K562 (cell line): ENCODE data around the gene NOX5. TPM values are rescaled to one million over a fixed set of nuclear protein-coding genes. Genes with fewer than 3 reads are reported as not detected.
A peak's percentile ranks its signal among the peaks of the same experiment; 100 is the strongest.

ENCODE experiments used
- ATAC-seq: fragments of 200-7000 bp; cut with Tn5 transposase; 3 replicates; pipeline ENCODE4 v1.9.1; 2020; ENCODE audit warnings: moderate library complexity
- BruUV-seq: library from RNA; stranded (reverse); fragments of 400-500 nt; replicated peaks from 2 replicates; lab custom pipeline; 2021; lab: Mats Ljungman, UMichigan
- CTCF ChIA-PET: fragments of 300-600 bp; formaldehyde crosslinking; extraction: SDS; loops from one replicate; lab custom pipeline; 2021; ENCODE audit warnings: low intra/inter-chr PET ratio; lab: Yijun Ruan, JAX
- POLR2A ChIA-PET: fragments of 300-600, 350-650 bp; sonication (Branson Sonifier 250); formaldehyde crosslinking; extraction: SDS; loops from one replicate; lab custom pipeline; 2021; ENCODE audit warnings: antibody characterized with exemption, inconsistent platforms; lab: Yijun Ruan, JAX
- DNase-seq, 4 experiments: peaks; one replicate each; pipeline versions ENCODE4 v3.0.0 to v3.0.0-alpha.2; 2011 to 2018; ENCODE audit warnings: low spot score in 3 of 4, mixed read lengths in 3 of 4; ENCODE audit errors: extremely low read depth in 1 of 4
- FAIRE-seq: peaks from 2 replicates; lab custom pipeline; 2011; peaks lifted over from hg19 to GRCh38; lab: Jason Lieb, UNC
- H2AFZ ChIP-seq: 2 replicates; pipeline ENCODE4 v1.6.0; 2011; ENCODE audit warnings: low read depth, low read length, control low read depth, inconsistent platforms
- H3K27ac ChIP-seq: fragments of 200-600 bp; 3 replicates; pipeline ENCODE4 v1.8.0; 2011; ENCODE audit warnings: low read depth, mild to moderate bottlenecking, control low read depth, inconsistent platforms, low read length, moderate library complexity, mixed read lengths; ENCODE audit errors: extremely low read depth
- H3K27me3 ChIP-seq, 2 experiments: fragments of 300-600 bp in 1 of 2; 2 replicates in 1 of 2; 3 replicates in 1 of 2; pipeline versions ENCODE4 v1.6.0 to v1.8.0; 2011; ENCODE audit warnings: inconsistent platforms in 2 of 2, low read length in 2 of 2, mild to moderate bottlenecking in 1 of 2, mixed read lengths in 1 of 2, moderate library complexity in 1 of 2; ENCODE audit not compliant: control insufficient read depth in 2 of 2, insufficient read depth in 2 of 2
- H3K36me3 ChIP-seq: fragments of 300-600 bp; 3 replicates; pipeline ENCODE4 v1.8.0; 2011; ENCODE audit warnings: mild to moderate bottlenecking, low read length, inconsistent platforms; ENCODE audit not compliant: control insufficient read depth, insufficient read depth
- H3K4me1 ChIP-seq, 2 experiments: fragments of 200-600 bp in 1 of 2; replicated peaks in 1 of 2; 2 replicates in 1 of 2; 3 replicates in 1 of 2; pipeline versions ENCODE4 v1.5.1 to v1.8.0; 2011; ENCODE audit warnings: inconsistent platforms in 2 of 2, low read length in 2 of 2, mild to moderate bottlenecking in 1 of 2, mixed read lengths in 1 of 2, moderate library complexity in 1 of 2; ENCODE audit not compliant: control insufficient read depth in 2 of 2, insufficient read depth in 2 of 2
- H3K4me2 ChIP-seq: 2 replicates; pipeline ENCODE4 v1.6.1; 2011; ENCODE audit warnings: low read length, control low read depth, inconsistent platforms, mixed read lengths; ENCODE audit not compliant: insufficient read depth
- H3K4me3 ChIP-seq: fragments of 200-600 bp; sonication (generic), shearing (Covaris generic); 2 replicates; pipeline ENCODE4 v1.5.1; 2016; ENCODE audit warnings: control low read depth, inconsistent platforms
- H3K79me2 ChIP-seq: fragments of 200-600 bp; 3 replicates; pipeline ENCODE4 v1.8.0; 2011; ENCODE audit warnings: low read length, inconsistent platforms; ENCODE audit not compliant: control insufficient read depth, insufficient read depth
- H3K9ac ChIP-seq, 2 experiments: 2 replicates each; pipeline versions ENCODE4 v1.6.0 to v1.6.1; 2011; ENCODE audit warnings: low read depth in 2 of 2, low read length in 2 of 2, control low read depth in 1 of 2, inconsistent platforms in 1 of 2, mild to moderate bottlenecking in 1 of 2, mixed read lengths in 1 of 2; ENCODE audit not compliant: insufficient read depth in 1 of 2
- H3K9me1 ChIP-seq: one replicate; pipeline ENCODE4 v1.6.0; 2011; ENCODE audit warnings: inconsistent platforms, mild to moderate bottlenecking, low read length, moderate library complexity; ENCODE audit not compliant: control insufficient read depth, insufficient read depth
- H3K9me3 ChIP-seq: replicated peaks from 2 replicates; pipeline ENCODE4 v1.5.1; 2011; ENCODE audit warnings: low read depth, low read length, inconsistent platforms; ENCODE audit not compliant: control insufficient read depth, insufficient read depth
- H4K20me1 ChIP-seq: replicated peaks from 2 replicates; pipeline ENCODE4 v1.6.1; 2011; ENCODE audit warnings: low read length, inconsistent platforms, mixed read lengths; ENCODE audit not compliant: control insufficient read depth, insufficient read depth
- CCAR2 ChIP-seq: fragments of 200-400 bp; formaldehyde crosslinking; IDR thresholded peaks from 2 replicates; pipeline ENCODE4 v1.6.1; 2017; ENCODE audit warnings: mild to moderate bottlenecking, low read depth, low read length
- GATAD2A ChIP-seq: fragments of 450-650 bp; IDR thresholded peaks from 2 replicates; pipeline ENCODE4 v1.6.1; 2017
- MAFG ChIP-seq: fragments of 450-650 bp; conservative IDR thresholded peaks from 2 replicates; pipeline ENCODE4 v1.6.1; 2016; ENCODE audit warnings: missing genetic modification characterization, missing compliant biosample characterization
- WGBS: fragments of 100-300 bp; shearing (Covaris generic); methylation state at CpG from one replicate; pipeline ENCODE4 v1.1.6; 2016; ENCODE audit warnings: low coverage, mixed read lengths; ENCODE audit not compliant: insufficient coverage; ENCODE audit errors: missing lambda C conversion rate; 5-methylcytosine and 5-hydroxymethylcytosine counted together
- in situ Hi-C: fragments of 300-500 bp; cut with MboI; formaldehyde crosslinking; loops from 4 replicates; pipeline ENCODE4 v1.15.0; 2018; ENCODE audit warnings: inconsistent platforms, mixed read lengths
- intact Hi-C: fragments of 100-400 bp; cut with micrococcal nuclease; formaldehyde crosslinking; loops from 2 replicates; pipeline ENCODE4 v1.14.2; 2022
- polyA plus RNA-seq, 8 experiments: library from polyadenylated mRNA; depleted of rRNA in 4 of 8; stranded (reverse) in 5 of 8; unstranded in 3 of 8; fragments of >200 nt; fragmentation: Nextera tagmentation in 2 of 8; fragmentation: Illumina TruSeq in 1 of 8; extraction: Ambion mirVana in 2 of 8; extraction: Trizol in 1 of 8; gene quantifications; 2 replicates each; pipeline versions ENCODE4 v1.2.1 to v1.2.3, GENCODE V29; 2011 to 2014; ENCODE audit warnings: inconsistent platforms in 1 of 8, missing spikeins in 1 of 8
- total RNA-seq, 7 experiments: library from RNA; depleted of rRNA in 6 of 7; stranded (reverse); fragments of >200 nt in 6 of 7; fragmentation: Illumina TruSeq in 2 of 7; extraction: Trizol in 2 of 7; gene quantifications; 2 replicates each; pipeline versions ENCODE4 v1.2.1 to v1.2.3, GENCODE V29; 2011 to 2021; ENCODE audit warnings: low replicate concordance in 1 of 7
- TF ChIP-seq, protein P1 (sequence below), 3 experiments: IDR thresholded peaks in 2 of 3; conservative IDR thresholded peaks in 1 of 3; 2 replicates each; pipeline ENCODE4 v1.5.1; 2011 to 2012; ENCODE audit warnings: low read length in 3 of 3, mild to moderate bottlenecking in 3 of 3, control low read depth in 2 of 3, improper control_type of control experiment in 1 of 3, inconsistent platforms in 1 of 3, low read depth in 1 of 3, mixed read lengths in 1 of 3, moderate library complexity in 1 of 3; ENCODE audit not compliant: insufficient read depth in 2 of 3

The NOX5 gene
- total and polyA plus RNA-seq, 9 of the 15 experiments (the other 6 are each of a cell fraction or from before 2014, with no cell fraction given), result 0.01 TPM; not detected in 8

DNA sequence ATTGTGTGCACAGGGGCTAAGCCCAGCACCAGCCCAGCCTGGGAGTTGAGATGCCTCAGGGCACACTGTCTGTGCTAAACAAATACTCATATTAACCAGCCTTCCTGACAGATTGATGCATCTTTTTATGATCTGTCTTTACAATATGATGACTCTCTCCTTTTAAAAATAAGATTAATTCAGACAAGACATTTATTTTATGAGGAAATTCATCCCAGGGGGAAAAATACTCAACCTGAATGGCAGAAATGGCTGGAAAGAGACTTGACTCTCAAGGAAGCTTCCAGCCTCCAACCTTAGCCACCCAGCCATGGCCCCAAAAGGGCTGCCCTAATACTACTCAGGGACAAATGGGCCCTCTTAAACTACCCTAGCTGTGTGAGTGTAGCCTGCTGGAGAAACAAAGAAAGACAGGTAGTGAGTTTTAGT, 46.9 kb downstream of the NOX5 start:
- Histone ChIP-seq H3K27ac (no peak overlapping the region), H3K27me3 (peaks cover 0 to 32% of the 10 kb centered on the region in 2 experiments; a peak in 3 of 5 replicates), H2AFZ (no peak overlapping the region), H3K9me3 (no peaks in the 10 kb centered on the region), H3K4me1 (peaks cover 0 to 2% of the 10 kb centered on the region in 2 experiments; a peak in 2 of 5 replicates), H3K79me2 (no peaks in the 10 kb centered on the region), H3K4me3 (no peak overlapping the region), H3K9ac (no peak overlapping the region), H3K36me3 (no peaks in the 10 kb centered on the region), H3K4me2 (no peak overlapping the region), H4K20me1 (peaks cover 4% of the 10 kb centered on the region; the same call in 1 of the 2 replicates), H3K9me1 (peaks cover 3% of the 10 kb centered on the region)
- no TSS peak for BruUV-seq
- FAIRE-seq, result no peak
- DNase-seq, result no peak
- in situ Hi-C loops (no loop called here), intact Hi-C loops (no loop called here)
- ChIA-PET POLR2A (interaction anchor here (0.7 kb wide), 2 partner anchors 25 to 192 kb away, joined by 3 to 4 read pairs; no protein-coding TSS in a partner anchor), CTCF (interaction anchor here (3.9 kb wide), 1 partner anchor 164 kb away, joined by 20 read pairs; no protein-coding TSS in a partner anchor)
- TF ChIP-seq MAFG (tag), result no peak
- TF ChIP-seq GATAD2A, result no peak
- TF ChIP-seq, protein P1, sequence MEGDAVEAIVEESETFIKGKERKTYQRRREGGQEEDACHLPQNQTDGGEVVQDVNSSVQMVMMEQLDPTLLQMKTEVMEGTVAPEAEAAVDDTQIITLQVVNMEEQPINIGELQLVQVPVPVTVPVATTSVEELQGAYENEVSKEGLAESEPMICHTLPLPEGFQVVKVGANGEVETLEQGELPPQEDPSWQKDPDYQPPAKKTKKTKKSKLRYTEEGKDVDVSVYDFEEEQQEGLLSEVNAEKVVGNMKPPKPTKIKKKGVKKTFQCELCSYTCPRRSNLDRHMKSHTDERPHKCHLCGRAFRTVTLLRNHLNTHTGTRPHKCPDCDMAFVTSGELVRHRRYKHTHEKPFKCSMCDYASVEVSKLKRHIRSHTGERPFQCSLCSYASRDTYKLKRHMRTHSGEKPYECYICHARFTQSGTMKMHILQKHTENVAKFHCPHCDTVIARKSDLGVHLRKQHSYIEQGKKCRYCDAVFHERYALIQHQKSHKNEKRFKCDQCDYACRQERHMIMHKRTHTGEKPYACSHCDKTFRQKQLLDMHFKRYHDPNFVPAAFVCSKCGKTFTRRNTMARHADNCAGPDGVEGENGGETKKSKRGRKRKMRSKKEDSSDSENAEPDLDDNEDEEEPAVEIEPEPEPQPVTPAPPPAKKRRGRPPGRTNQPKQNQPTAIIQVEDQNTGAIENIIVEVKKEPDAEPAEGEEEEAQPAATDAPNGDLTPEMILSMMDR (IDR thresholded peaks at IDR 0.05 in 2 of 3, conservative IDR thresholded peaks at IDR 0.05 in 1 of 3; ENCODE audit: insufficient read depth in 2 of 3, low read depth in 1 of 3, low read length in 3 of 3), result peak in 1 of 3 experiments; percentile 4; a peak in 1 of 6 replicates
- peak; percentile 56; the same call in 2 of the 3 replicates for ATAC-seq

DNA sequence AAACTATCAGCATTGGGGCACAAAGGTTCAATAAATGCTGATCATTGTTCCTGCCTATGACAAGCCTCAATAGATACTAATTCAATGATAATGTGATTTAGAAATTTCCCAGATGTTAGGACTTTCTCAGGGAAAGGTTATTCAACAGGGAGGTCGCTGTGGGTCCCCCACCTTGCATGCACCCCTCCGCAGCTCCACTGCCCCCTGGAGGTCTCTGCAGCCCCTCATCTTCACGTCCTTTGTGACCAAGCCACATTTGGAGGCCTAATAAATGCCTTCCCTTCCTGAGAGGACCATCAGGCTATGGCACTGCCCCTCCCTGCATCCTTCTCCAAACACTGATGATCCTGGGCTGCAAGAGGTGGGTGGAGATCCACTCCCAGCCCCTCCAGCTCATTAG, 50.2 kb downstream of the NOX5 start:
- CTCF ChIA-PET, result no interaction called here
- Histone ChIP-seq H3K9me3 (no peaks in the 10 kb centered on the region), H4K20me1 (0 out of 2 replicates have a peak, but pooled peaks cover 4% of the 10 kb centered on the region), H3K36me3 (no peaks in the 10 kb centered on the region), H2AFZ (no peak overlapping the region), H3K9me1 (peaks cover 3% of the 10 kb centered on the region), H3K9ac (no peak overlapping the region), H3K4me3 (no peak overlapping the region), H3K27me3 (peaks cover 0 to 18% of the 10 kb centered on the region in 2 experiments; a peak in 1 of 5 replicates), H3K4me1 (no peaks in the 10 kb centered on the region), H3K4me2 (no peak overlapping the region), H3K27ac (no peak overlapping the region), H3K79me2 (no peaks in the 10 kb centered on the region)
- POLR2A ChIA-PET, result no interaction called here
- intact Hi-C loops (no loop called here), in situ Hi-C loops (no loop called here)
- DNase-seq, result no peak
- ATAC-seq, result no peak
- no peak for FAIRE-seq
- TF ChIP-seq, protein P1 (IDR thresholded peaks at IDR 0.05 in 2 of 3, conservative IDR thresholded peaks at IDR 0.05 in 1 of 3; ENCODE audit: insufficient read depth in 2 of 3, low read depth in 1 of 3, low read length in 3 of 3), result peak in 2 of 3 experiments; percentile 9 to 15; a peak in 1 of 6 replicates
- TF ChIP-seq CCAR2, result no peak
- BruUV-seq, result no TSS peak
- 0% methylated on average over 3 of the region's 3 CpGs for WGBS
